ENCODE data around the gene TEX19.

- TF ChIP-seq POLR2A (IDR thresholded peaks at IDR 0.05) (no peak), POLR2AphosphoS5 (IDR thresholded peaks at IDR 0.05) (no peak), CTCF (IDR thresholded peaks at IDR 0.05) (no peak)
These were observed 35.4 kb upstream of the TEX19 start for GRCh38 chr17:82323514-82324234.
